Gastroesophageal sphincter (tissue), 2 donors: Measurements from ENCODE around the gene SIX5.
A peak's percentile ranks its signal among the peaks of the same experiment; 100 is the strongest.

Experiments
- EP300 ChIP-seq: sonication (generic); formaldehyde crosslinking; IDR thresholded peaks from one replicate; pipeline ENCODE4 v1.6.1; 2017; ENCODE audit warnings: antibody characterized with exemption, mild to moderate bottlenecking
- POLR2A ChIP-seq, 2 donors: fragments of 450-650 bp; IDR thresholded peaks; one replicate each; pipeline ENCODE4 v1.6.1; 2017; ENCODE audit warnings: antibody characterized with exemption in 2 of 2, mild to moderate bottlenecking in 2 of 2, moderate library complexity in 1 of 2

DNA sequence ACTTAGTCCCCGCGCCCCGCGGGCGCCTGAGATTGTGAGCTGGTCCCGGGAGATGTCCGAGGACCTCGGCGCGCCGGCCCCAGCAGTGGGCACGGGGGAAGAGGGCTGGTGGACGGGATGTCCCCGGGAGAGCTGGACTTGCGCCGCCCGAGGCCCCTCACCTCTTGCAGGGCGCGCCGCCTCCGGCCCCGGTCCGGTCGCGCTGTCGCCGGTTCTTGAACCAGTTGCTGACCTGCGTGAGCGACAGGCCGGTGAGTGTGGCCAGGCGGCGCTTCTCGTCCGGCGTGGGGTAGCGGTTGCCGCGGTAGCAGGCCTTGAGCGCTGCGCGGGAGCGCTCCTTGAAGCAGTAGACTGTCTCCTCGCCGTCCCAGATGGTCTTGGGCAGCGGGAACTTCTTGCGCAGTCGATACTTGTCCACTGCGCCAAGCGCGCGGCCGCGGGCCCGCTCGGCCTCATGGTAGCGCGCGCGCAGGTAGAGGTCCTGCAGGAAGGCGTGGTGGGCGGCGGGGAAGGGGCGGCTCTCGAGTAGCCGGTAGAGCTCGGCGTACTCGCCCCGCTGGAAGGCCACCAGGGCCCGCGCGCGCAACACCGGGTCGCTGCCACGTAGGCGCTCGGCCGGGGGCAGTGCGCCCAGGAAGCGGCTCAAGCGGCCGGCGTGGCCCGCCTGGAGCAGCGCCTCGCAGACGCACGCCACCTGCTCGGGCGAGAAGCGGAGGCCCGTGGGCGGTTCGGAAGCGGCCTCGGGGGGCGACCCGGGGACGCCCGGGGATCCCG lies 984 bp downstream of the SIX5 start:
- TF ChIP-seq EP300 (no peak), POLR2A (IDR thresholded peaks at IDR 0.05) (peak; percentile 50 to 51)
